AG09309 (cell line): ENCODE data around the gene NLGN4X.
"Not testable (repeated sequence)": the region's sequence is repeated elsewhere in the genome, so short reads cannot be mapped to it uniquely, and the experiment has no call there.

Experiments
- DNase-seq: peaks from one replicate; pipeline ENCODE4 v3.0.0-alpha.2; 2010; ENCODE audit warnings: low read depth
- H3K4me3 ChIP-seq: 2 replicates; pipeline ENCODE4 v1.5.1; 2011; ENCODE audit warnings: mild to moderate bottlenecking, low read depth, low read length, moderate library complexity; ENCODE audit not compliant: control insufficient read depth
- TF ChIP-seq, protein P1 (sequence below): IDR thresholded peaks from 2 replicates; pipeline ENCODE4 v1.5.1; 2011; ENCODE audit warnings: mild to moderate bottlenecking, low read depth, low read length, inconsistent platforms; ENCODE audit not compliant: insufficient read depth, control insufficient read depth; ENCODE audit errors: missing control alignments

The NLGN4X gene

DNA sequence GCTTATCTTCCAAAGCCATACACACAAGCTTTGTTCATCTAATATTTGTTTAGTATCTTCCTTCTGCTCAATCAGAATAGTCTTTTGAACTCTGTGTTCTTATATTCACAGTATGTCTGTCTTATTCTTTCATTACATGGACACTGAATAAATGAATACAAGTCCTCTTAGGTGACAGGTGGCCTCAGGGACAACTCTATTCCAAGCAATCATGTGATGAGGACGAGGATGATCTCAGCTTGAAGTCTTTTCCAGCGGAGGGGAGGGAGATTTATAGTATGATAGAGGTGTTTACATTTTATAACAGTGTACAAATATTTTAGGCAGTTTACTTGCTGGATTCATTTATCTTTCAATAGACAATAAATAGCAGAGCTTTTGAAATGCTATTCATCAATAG, 300.4 kb downstream of the NLGN4X start:
- TF ChIP-seq, protein P1, sequence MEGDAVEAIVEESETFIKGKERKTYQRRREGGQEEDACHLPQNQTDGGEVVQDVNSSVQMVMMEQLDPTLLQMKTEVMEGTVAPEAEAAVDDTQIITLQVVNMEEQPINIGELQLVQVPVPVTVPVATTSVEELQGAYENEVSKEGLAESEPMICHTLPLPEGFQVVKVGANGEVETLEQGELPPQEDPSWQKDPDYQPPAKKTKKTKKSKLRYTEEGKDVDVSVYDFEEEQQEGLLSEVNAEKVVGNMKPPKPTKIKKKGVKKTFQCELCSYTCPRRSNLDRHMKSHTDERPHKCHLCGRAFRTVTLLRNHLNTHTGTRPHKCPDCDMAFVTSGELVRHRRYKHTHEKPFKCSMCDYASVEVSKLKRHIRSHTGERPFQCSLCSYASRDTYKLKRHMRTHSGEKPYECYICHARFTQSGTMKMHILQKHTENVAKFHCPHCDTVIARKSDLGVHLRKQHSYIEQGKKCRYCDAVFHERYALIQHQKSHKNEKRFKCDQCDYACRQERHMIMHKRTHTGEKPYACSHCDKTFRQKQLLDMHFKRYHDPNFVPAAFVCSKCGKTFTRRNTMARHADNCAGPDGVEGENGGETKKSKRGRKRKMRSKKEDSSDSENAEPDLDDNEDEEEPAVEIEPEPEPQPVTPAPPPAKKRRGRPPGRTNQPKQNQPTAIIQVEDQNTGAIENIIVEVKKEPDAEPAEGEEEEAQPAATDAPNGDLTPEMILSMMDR, result no peak
- DNase-seq, result no peak
- H3K4me3 ChIP-seq, result no peak overlapping the region

DNA sequence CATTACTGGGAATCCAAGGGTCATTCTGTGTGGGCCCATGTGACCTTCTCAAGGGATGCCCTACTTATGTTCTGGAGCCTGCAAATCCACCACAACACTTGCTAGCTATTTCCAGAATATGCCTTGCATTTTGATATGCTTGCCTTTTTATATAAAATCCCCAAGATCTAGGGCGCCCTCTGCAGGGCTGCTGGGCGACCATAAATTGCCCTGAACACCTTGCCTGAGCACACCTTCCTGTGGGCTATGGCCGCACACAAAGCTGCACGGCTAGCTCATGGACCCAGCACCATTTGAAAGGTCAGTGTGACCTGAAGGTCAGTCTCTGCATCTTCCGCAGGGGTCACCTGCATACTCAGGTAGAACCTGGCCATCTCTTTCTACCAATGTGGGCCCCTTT, 311.7 kb downstream of the NLGN4X start:
- no peak for DNase-seq
- TF ChIP-seq, protein P1, result no peak
- H3K4me3 ChIP-seq, result no peak overlapping the region

DNA sequence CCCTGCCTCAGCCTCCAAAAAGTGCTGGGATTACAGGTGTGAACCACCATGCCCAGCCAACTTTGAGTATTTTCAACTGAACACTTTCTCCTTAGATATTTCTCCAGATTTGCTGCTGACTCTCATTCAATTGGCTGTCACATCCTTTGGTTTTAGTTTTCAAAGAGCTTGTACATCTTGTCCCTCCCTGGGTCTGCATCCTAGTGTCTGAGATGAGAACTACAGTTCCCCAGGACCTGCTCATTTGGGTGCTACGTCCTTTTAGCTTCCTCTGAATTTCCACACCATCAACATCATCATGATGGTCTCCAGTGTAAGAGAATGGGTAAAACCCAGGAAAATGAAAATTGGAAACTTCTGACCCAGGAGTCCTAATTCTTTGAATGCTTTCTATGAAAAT, 312.9 kb downstream of the NLGN4X start:
- no peak overlapping the region for H3K4me3 ChIP-seq
- TF ChIP-seq, protein P1, result no peak
- no peak for DNase-seq

DNA sequence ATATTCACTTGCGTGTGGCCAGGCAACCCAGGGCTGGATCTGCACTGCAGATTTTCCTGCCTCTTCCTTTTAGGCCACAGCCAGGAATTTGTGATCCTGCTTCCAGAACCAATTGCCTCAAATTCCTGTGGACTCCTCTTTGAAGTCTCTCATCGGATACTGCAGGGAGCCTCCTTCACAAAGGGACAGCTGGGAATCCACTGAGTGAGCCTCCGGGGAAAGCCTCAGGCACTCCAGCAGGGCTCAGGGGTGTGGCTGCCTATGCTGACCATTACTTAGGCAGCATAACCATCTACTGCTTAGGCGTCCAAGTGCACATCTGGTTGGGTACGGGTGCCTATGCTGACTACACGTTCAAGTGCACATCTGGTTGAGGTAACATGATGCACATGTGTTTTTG, 321.5 kb downstream of the NLGN4X start:
- TF ChIP-seq, protein P1, result no peak
- no peak overlapping the region for H3K4me3 ChIP-seq
- no peak for DNase-seq

DNA sequence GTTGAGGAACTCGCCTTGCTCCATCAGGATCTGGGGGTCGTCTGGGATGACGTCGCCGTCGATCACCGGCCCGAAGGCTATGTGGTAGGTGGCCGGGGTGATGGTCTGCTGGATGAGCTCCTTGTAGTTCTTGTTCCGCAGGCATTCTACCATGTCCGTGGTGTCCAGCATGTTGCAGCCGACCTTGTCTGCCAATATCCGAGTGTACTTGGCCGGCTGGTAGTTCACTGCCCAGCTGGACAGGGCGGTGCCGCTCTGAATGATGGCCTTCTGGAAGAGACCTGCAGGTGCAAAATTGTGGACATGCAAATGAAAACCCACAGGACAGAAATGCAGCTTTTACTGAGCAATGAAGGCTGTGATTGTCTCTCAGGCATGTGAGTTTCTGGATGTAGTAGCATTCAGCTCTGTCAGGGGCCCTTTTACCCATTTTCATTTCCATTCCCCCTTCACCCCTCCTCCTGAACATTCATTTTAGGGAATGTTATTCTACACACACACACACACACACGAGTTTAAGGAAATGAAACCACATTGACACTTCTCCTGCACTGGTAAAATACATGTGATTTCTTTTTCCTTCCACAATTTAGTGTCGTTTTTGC, 325.0 kb downstream of the NLGN4X start:
- not testable (repeated sequence) for DNase-seq, H3K4me3 ChIP-seq

DNA sequence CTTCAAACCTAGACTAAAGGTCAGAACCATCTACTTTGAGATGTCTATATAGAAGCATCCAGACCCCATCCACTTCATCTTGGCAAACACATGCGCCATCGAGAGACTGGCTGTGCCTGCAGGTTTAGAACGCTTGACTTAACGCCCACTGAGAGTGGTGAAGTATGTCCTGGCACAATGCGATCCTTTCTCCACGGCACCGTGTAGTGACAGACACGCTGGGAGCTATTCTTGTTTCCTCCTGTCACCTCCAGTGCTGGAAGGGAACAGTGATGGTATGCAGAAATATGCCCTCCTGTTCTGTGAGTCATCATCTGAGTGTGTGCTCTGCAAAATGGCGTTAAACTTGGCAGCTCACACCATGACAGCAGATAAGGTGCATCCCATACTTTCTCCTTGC, 330.2 kb downstream of the NLGN4X start:
- no peak for DNase-seq
- TF ChIP-seq, protein P1, result no peak
- H3K4me3 ChIP-seq, result no peak overlapping the region

DNA sequence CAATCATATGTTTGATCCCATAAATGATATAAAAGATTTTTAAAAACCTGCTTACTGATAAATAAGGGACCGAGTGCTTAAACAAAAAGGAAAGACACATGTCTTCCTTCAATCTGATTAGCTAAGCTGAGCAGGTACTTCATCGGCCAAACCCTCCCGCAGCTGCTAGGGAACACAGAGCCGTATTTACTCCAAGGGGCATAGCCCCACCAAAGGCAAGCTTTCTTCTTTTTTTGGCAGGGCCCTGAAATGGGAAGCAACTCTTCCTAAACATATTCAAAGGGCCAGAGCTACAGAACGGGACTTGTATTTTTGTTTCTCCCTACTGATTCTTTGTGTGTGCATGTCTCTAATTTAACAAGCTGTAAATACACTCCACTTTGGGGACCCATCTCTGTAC, 337.3 kb downstream of the NLGN4X start:
- TF ChIP-seq, protein P1, result no peak
- no peak overlapping the region for H3K4me3 ChIP-seq
- no peak for DNase-seq
